ENCODE data around the gene MED10. TPM values are rescaled to one million over a fixed set of nuclear protein-coding genes. Genes with fewer than 3 reads are reported as not detected.

The MED10 gene
- polyA plus RNA-seq, 1 donor from 2014 or later, result 37.9 TPM

DNA sequence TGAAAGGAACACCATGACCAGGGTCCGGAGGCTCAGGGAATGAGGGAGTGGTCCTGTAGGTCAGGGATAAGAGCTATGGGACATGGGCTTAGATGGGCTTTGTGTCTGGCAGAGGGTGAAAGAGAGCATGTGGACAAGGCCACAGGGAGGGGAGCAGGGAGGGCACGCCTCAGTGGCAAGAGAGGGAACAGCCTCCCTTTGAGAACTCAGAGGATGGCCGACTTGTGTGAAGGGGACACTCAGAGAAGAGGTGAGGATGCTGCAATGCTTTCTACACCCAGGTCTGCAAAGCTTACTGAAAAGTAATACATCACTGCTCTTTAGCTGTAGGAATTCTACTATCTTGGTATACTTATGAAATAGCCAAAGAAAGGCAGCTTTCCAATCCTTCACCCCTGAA, 23.5 kb downstream of the MED10 start:
- TF ChIP-seq CTCF (IDR thresholded peaks at IDR 0.05; ENCODE audit: poor library complexity, severe bottlenecking) (no peak), EZH2 (IDR thresholded peaks at IDR 0.05; ENCODE audit: borderline replicate concordance, insufficient read depth, low read length, poor library complexity, severe bottlenecking) (no peak), POLR2AphosphoS5 (IDR thresholded peaks at IDR 0.05) (no peak), EP300 (conservative IDR thresholded peaks at IDR 0.05; ENCODE audit: poor library complexity, severe bottlenecking) (no peak), RAD21 (conservative IDR thresholded peaks at IDR 0.05) (no peak), MXI1 (conservative IDR thresholded peaks at IDR 0.05; ENCODE audit: poor library complexity, severe bottlenecking) (no peak), TAF1 (IDR thresholded peaks at IDR 0.05; ENCODE audit: low read depth) (no peak), SMC3 (conservative IDR thresholded peaks at IDR 0.05; ENCODE audit: poor library complexity) (no peak)
- TF ChIP-seq, protein P1, sequence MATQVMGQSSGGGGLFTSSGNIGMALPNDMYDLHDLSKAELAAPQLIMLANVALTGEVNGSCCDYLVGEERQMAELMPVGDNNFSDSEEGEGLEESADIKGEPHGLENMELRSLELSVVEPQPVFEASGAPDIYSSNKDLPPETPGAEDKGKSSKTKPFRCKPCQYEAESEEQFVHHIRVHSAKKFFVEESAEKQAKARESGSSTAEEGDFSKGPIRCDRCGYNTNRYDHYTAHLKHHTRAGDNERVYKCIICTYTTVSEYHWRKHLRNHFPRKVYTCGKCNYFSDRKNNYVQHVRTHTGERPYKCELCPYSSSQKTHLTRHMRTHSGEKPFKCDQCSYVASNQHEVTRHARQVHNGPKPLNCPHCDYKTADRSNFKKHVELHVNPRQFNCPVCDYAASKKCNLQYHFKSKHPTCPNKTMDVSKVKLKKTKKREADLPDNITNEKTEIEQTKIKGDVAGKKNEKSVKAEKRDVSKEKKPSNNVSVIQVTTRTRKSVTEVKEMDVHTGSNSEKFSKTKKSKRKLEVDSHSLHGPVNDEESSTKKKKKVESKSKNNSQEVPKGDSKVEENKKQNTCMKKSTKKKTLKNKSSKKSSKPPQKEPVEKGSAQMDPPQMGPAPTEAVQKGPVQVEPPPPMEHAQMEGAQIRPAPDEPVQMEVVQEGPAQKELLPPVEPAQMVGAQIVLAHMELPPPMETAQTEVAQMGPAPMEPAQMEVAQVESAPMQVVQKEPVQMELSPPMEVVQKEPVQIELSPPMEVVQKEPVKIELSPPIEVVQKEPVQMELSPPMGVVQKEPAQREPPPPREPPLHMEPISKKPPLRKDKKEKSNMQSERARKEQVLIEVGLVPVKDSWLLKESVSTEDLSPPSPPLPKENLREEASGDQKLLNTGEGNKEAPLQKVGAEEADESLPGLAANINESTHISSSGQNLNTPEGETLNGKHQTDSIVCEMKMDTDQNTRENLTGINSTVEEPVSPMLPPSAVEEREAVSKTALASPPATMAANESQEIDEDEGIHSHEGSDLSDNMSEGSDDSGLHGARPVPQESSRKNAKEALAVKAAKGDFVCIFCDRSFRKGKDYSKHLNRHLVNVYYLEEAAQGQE (IDR thresholded peaks at IDR 0.05; ENCODE audit: borderline replicate concordance), result no peak
- no peak overlapping the region for H3K4me3 ChIP-seq (ENCODE audit: low read length)
- no peaks in the 10 kb centered on the region for H3K79me2 ChIP-seq (replicated peaks; ENCODE audit: insufficient read depth, low read length)
- H3K27me3 ChIP-seq (ENCODE audit: insufficient read depth, low read depth, low read length), result no peaks in the 10 kb centered on the region
- H3K4me2 ChIP-seq (ENCODE audit: low read length), result no peak overlapping the region
- no peaks in the 10 kb centered on the region for H3K36me3 ChIP-seq (ENCODE audit: insufficient read depth, low read length)
- H3K27ac ChIP-seq (ENCODE audit: low read length), result no peak overlapping the region
- H4K20me1 ChIP-seq (ENCODE audit: insufficient read depth), result no peaks in the 10 kb centered on the region
- no peaks in the 10 kb centered on the region for H3K9me2 ChIP-seq (ENCODE audit: insufficient read depth, low read length)
- H3K9me3 ChIP-seq (ENCODE audit: low read length), result no peaks in the 10 kb centered on the region
- H3K9ac ChIP-seq (ENCODE audit: low read length), result no peak overlapping the region
- no peaks in the 10 kb centered on the region for H3F3A ChIP-seq (ENCODE audit: insufficient read depth, low read length, poor library complexity, severe bottlenecking)
- no peak overlapping the region for H2AFZ ChIP-seq (ENCODE audit: low read depth, low read length)

DNA sequence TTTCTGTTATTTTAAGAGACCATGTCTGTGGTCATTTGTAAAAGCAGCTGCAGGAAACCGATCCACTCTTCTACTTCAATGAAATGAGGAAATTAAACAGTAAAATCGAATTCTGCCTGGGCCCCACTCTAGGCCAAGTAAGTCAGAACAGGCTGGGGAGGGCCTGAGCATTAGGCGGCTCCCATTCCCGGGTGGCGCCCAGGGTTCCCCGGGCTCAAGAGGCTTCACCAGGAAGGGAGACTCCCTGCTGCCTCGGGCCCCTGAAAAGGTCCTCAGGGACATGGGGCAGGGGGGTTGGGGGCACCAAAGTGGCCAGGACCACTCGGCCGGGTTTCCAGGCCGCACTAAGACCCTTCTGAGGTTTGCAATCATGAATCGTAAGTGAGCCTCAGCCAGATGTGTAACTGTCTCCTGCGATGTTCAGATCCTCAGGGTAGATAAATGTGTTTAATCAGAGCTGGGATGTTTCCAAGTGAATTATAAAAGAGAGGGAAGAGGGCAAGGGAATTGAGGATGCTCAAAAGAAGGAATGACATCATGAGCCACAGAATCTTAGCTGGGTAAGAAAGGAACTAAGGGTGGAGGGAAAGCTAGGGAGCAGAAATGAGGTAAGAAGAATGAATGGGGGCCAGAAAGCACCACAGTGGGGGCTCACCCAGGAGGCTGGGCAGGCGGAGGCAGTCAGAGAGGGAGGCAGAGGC, 24.6 kb downstream of the MED10 start:
- Histone ChIP-seq H3K9ac (ENCODE audit: low read length) (no peak overlapping the region), H3F3A (ENCODE audit: insufficient read depth, low read length, poor library complexity, severe bottlenecking) (no peaks in the 10 kb centered on the region), H3K79me2 (replicated peaks; ENCODE audit: insufficient read depth, low read length) (no peaks in the 10 kb centered on the region), H2AFZ (ENCODE audit: low read depth, low read length) (no peak overlapping the region), H3K36me3 (ENCODE audit: insufficient read depth, low read length) (no peaks in the 10 kb centered on the region), H3K27me3 (ENCODE audit: insufficient read depth, low read depth, low read length) (no peaks in the 10 kb centered on the region), H3K4me2 (ENCODE audit: low read length) (no peak overlapping the region), H3K4me3 (ENCODE audit: low read length) (no peak overlapping the region), H3K9me3 (ENCODE audit: low read length) (no peaks in the 10 kb centered on the region), H3K27ac (ENCODE audit: low read length) (no peak overlapping the region), H3K9me2 (ENCODE audit: insufficient read depth, low read length) (no peaks in the 10 kb centered on the region), H4K20me1 (ENCODE audit: insufficient read depth) (no peaks in the 10 kb centered on the region)
- TF ChIP-seq POLR2AphosphoS5 (IDR thresholded peaks at IDR 0.05) (no peak), CTCF (IDR thresholded peaks at IDR 0.05; ENCODE audit: poor library complexity, severe bottlenecking) (no peak), RAD21 (conservative IDR thresholded peaks at IDR 0.05) (no peak), EP300 (conservative IDR thresholded peaks at IDR 0.05; ENCODE audit: poor library complexity, severe bottlenecking) (no peak), MXI1 (conservative IDR thresholded peaks at IDR 0.05; ENCODE audit: poor library complexity, severe bottlenecking) (no peak), TAF1 (IDR thresholded peaks at IDR 0.05; ENCODE audit: low read depth) (no peak), SMC3 (conservative IDR thresholded peaks at IDR 0.05; ENCODE audit: poor library complexity) (no peak), EZH2 (IDR thresholded peaks at IDR 0.05; ENCODE audit: borderline replicate concordance, insufficient read depth, low read length, poor library complexity, severe bottlenecking) (no peak)
- TF ChIP-seq, protein P1 (IDR thresholded peaks at IDR 0.05; ENCODE audit: borderline replicate concordance), result no peak
